Neural progenitor cell (in vitro differentiated cells): ENCODE measurements around the gene SOBP. TPM values are rescaled to one million over a fixed set of nuclear protein-coding genes. Genes with fewer than 3 reads are reported as not detected.

Source experiments
- DNase-seq: peaks from one replicate; pipeline ENCODE4 v3.0.0-alpha.2; 2016; ENCODE audit warnings: low spot score
- H2AFZ ChIP-seq: fragments of 200-600 bp; sonication (generic); replicated peaks from 2 replicates; pipeline ENCODE4 v1.6.1; 2016; ENCODE audit warnings: antibody characterized with exemption
- H3F3A ChIP-seq: fragments of 200-600 bp; sonication (generic); 2 replicates; pipeline ENCODE4 v1.6.1; 2016; ENCODE audit warnings: antibody characterized with exemption, low read depth
- H3K27ac ChIP-seq: fragments of 200-600 bp; sonication (generic); 2 replicates; pipeline ENCODE4 v1.5.1; 2016; ENCODE audit warnings: mild to moderate bottlenecking
- H3K27me3 ChIP-seq: fragments of 200-600 bp; sonication (generic); 2 replicates; pipeline ENCODE4 v1.6.1; 2016; ENCODE audit warnings: mild to moderate bottlenecking, moderate library complexity
- H3K36me3 ChIP-seq: fragments of 200-600 bp; sonication (generic); 2 replicates; pipeline ENCODE4 v1.5.1; 2016
- H3K4me1 ChIP-seq: fragments of 200-600 bp; sonication (generic); 2 replicates; pipeline ENCODE4 v1.6.1; 2016; ENCODE audit warnings: mixed run types
- H3K4me2 ChIP-seq: fragments of 200-600 bp; sonication (generic); 2 replicates; pipeline ENCODE4 v1.6.1; 2016
- H3K4me3 ChIP-seq: fragments of 200-600 bp; sonication (generic); 2 replicates; pipeline ENCODE4 v1.5.1; 2016
- H3K79me2 ChIP-seq: fragments of 200-600 bp; sonication (generic); 2 replicates; pipeline ENCODE4 v1.6.1; 2016; ENCODE audit warnings: low read depth
- H3K9ac ChIP-seq: fragments of 200-600 bp; sonication (generic); 2 replicates; pipeline ENCODE4 v1.6.1; 2016
- H3K9me3 ChIP-seq: fragments of 200-600 bp; sonication (generic); 2 replicates; pipeline ENCODE4 v1.5.1; 2016; ENCODE audit warnings: low read depth
- H4K20me1 ChIP-seq: fragments of 200-600 bp; sonication (generic); 2 replicates; pipeline ENCODE4 v1.6.1; 2016; ENCODE audit warnings: low read depth
- H3K27ac Mint-ChIP-seq: 3 replicates; pipeline ENCODE4 v1.8.0; 2021; ENCODE audit warnings: mixed read lengths
- H3K27me3 Mint-ChIP-seq: 2 replicates; pipeline ENCODE4 v1.8.0; 2022; ENCODE audit warnings: low read depth, mild to moderate bottlenecking, inconsistent platforms, moderate library complexity, mixed read lengths; ENCODE audit not compliant: insufficient read depth
- H3K36me3 Mint-ChIP-seq: 3 replicates; pipeline ENCODE4 v1.8.0; 2021; ENCODE audit warnings: mixed read lengths
- H3K4me1 Mint-ChIP-seq: 3 replicates; pipeline ENCODE4 v1.8.0; 2021; ENCODE audit warnings: mixed read lengths
- H3K4me3 Mint-ChIP-seq: 3 replicates; pipeline ENCODE4 v1.8.0; 2021; ENCODE audit warnings: mild to moderate bottlenecking, moderate library complexity, mixed read lengths
- H3K9me3 Mint-ChIP-seq: 3 replicates; pipeline ENCODE4 v1.8.0; 2020; ENCODE audit warnings: mixed read lengths
- EZH2 ChIP-seq: fragments of 200-600 bp; sonication (generic); IDR thresholded peaks from 2 replicates; pipeline ENCODE4 v1.6.1; 2017; ENCODE audit warnings: antibody characterized with exemption, mild to moderate bottlenecking, moderate library complexity
- EZH2phosphoT487 ChIP-seq: fragments of 200-600 bp; sonication (generic); IDR thresholded peaks from 2 replicates; pipeline ENCODE4 v1.6.1; 2017; ENCODE audit warnings: antibody characterized with exemption
- total RNA-seq: library from RNA; depleted of rRNA; stranded (reverse); fragments of >200 nt; gene quantifications from 2 replicates; pipeline ENCODE4 v1.2.3, GENCODE V29; 2015; ENCODE audit warnings: low replicate concordance
- TF ChIP-seq, protein P1 (sequence below): fragments of 200-600 bp; sonication (generic); IDR thresholded peaks from 2 replicates; pipeline ENCODE4 v1.5.1; 2017; ENCODE audit warnings: antibody characterized with exemption, mild to moderate bottlenecking

SOBP gene
- total RNA-seq, 1 donor from 2014 or later = 12.6 TPM

DNA sequence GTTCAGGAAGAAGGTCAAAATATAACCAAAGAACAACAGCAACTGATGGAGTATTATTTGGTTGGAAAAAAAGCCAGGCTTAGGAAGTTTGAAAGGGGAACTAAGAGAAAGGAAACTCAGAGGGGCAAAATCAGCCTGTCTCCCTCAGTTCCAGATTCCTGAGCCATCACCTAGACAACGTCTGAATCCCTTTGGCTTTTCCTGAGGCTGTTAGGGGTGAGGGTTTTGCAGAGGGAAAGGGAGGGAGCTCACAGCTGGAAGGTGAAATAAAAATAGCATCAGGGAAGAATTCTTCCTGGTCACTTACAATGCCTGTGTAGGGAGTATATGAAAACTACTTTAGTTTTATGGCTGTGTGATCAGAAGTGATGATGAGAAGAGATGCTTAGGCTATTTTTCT lies 100.5 kb downstream of the SOBP start:
- H3K36me3 Mint-ChIP-seq = peaks cover 17% of the 10 kb centered on the region
- DNase-seq = peak; percentile 34
- H3K4me3 ChIP-seq = no peak overlapping the region
- H4K20me1 ChIP-seq = no peaks in the 10 kb centered on the region
- H3K4me3 Mint-ChIP-seq = peak overlapping the region; percentile 62
- no peak overlapping the region for H3K9ac ChIP-seq
- no peaks in the 10 kb centered on the region for H3K9me3 Mint-ChIP-seq
- peak overlapping the region; percentile 99 for H3K27ac Mint-ChIP-seq
- H2AFZ ChIP-seq = no peak overlapping the region
- H3K4me1 Mint-ChIP-seq = peaks cover 73% of the 10 kb centered on the region
- H3K27me3 ChIP-seq = no peaks in the 10 kb centered on the region
- H3K4me1 ChIP-seq = peaks cover 21% of the 10 kb centered on the region
- H3K4me2 ChIP-seq = peak overlapping the region; percentile 58
- H3K36me3 ChIP-seq = no peaks in the 10 kb centered on the region
- no peaks in the 10 kb centered on the region for H3K27me3 Mint-ChIP-seq
- H3F3A ChIP-seq = no peaks in the 10 kb centered on the region
- H3K79me2 ChIP-seq = no peaks in the 10 kb centered on the region
- no peaks in the 10 kb centered on the region for H3K9me3 ChIP-seq
- TF ChIP-seq EZH2phosphoT487 (no peak), EZH2 (no peak)
- TF ChIP-seq, protein P1, sequence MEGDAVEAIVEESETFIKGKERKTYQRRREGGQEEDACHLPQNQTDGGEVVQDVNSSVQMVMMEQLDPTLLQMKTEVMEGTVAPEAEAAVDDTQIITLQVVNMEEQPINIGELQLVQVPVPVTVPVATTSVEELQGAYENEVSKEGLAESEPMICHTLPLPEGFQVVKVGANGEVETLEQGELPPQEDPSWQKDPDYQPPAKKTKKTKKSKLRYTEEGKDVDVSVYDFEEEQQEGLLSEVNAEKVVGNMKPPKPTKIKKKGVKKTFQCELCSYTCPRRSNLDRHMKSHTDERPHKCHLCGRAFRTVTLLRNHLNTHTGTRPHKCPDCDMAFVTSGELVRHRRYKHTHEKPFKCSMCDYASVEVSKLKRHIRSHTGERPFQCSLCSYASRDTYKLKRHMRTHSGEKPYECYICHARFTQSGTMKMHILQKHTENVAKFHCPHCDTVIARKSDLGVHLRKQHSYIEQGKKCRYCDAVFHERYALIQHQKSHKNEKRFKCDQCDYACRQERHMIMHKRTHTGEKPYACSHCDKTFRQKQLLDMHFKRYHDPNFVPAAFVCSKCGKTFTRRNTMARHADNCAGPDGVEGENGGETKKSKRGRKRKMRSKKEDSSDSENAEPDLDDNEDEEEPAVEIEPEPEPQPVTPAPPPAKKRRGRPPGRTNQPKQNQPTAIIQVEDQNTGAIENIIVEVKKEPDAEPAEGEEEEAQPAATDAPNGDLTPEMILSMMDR = no peak
- H3K27ac ChIP-seq = no peak overlapping the region

DNA sequence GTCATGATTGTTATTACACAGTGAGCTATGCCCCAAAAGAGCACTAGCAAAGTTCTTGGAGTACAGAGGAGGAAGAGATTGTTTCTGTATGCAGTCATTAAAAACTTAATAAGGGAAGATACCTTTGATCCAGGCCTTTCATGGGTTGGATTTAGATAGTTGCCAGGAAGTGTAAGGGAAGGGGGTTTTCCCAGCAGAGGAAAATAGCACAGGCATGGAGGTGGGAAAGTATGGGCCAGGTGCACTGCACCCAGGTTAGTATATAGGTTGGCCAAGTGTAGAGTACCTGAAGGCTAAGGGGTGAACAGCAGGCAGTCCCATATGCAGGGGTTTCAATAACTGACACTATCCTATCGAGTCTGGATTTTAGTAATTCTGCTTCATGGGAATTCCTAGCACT lies 101.4 kb downstream of the SOBP start:
- DNase-seq = no peak
- Histone ChIP-seq H4K20me1 (no peaks in the 10 kb centered on the region), H3K4me1 (peaks cover 11% of the 10 kb centered on the region), H3K79me2 (no peaks in the 10 kb centered on the region), H3K36me3 (no peaks in the 10 kb centered on the region), H3K9ac (no peak overlapping the region), H3K9me3 (no peaks in the 10 kb centered on the region), H3F3A (no peaks in the 10 kb centered on the region), H3K27ac (no peak overlapping the region), H3K27me3 (no peaks in the 10 kb centered on the region), H3K4me2 (no peak overlapping the region), H3K4me3 (no peak overlapping the region), H2AFZ (no peak overlapping the region)
- H3K27me3 Mint-ChIP-seq = no peaks in the 10 kb centered on the region
- peak overlapping the region; percentile 59 for H3K27ac Mint-ChIP-seq
- H3K9me3 Mint-ChIP-seq = no peaks in the 10 kb centered on the region
- H3K4me3 Mint-ChIP-seq = no peak overlapping the region
- TF ChIP-seq, protein P1 = no peak
- TF ChIP-seq EZH2 = no peak
- TF ChIP-seq EZH2phosphoT487 = no peak
- peaks cover 65% of the 10 kb centered on the region for H3K4me1 Mint-ChIP-seq
- H3K36me3 Mint-ChIP-seq = peaks cover 20% of the 10 kb centered on the region

- H3K27me3 Mint-ChIP-seq = no peaks in the 10 kb centered on the region
- H3K9me3 Mint-ChIP-seq = no peaks in the 10 kb centered on the region
- peaks cover 22% of the 10 kb centered on the region for H3K36me3 Mint-ChIP-seq
- H3K4me3 Mint-ChIP-seq = no peak overlapping the region
- Histone ChIP-seq H3F3A (no peaks in the 10 kb centered on the region), H3K27me3 (no peaks in the 10 kb centered on the region), H3K4me1 (peaks cover 11% of the 10 kb centered on the region), H3K27ac (no peak overlapping the region), H4K20me1 (no peaks in the 10 kb centered on the region), H2AFZ (no peak overlapping the region), H3K9ac (no peak overlapping the region), H3K79me2 (no peaks in the 10 kb centered on the region), H3K36me3 (no peaks in the 10 kb centered on the region), H3K9me3 (no peaks in the 10 kb centered on the region), H3K4me2 (no peak overlapping the region), H3K4me3 (no peak overlapping the region)
- H3K27ac Mint-ChIP-seq = peak overlapping the region; percentile 26
- no peak for TF ChIP-seq EZH2
- TF ChIP-seq, protein P1 = no peak
- TF ChIP-seq EZH2phosphoT487 = no peak
- peaks cover 59% of the 10 kb centered on the region for H3K4me1 Mint-ChIP-seq
- DNase-seq = no peak
These were observed 102.9 kb downstream of the SOBP start for GRCh38 chr6:107592806-107593205.
